D721Med (cell line): ENCODE measurements around the gene NAV2.

Source experiments
- DNase-seq: peaks from one replicate; pipeline ENCODE4 v3.0.0; 2011; ENCODE audit warnings: low spot score; ENCODE audit not compliant: insufficient read length
- FAIRE-seq: peaks from 2 replicates; lab custom pipeline; 2011; peaks lifted over from hg19 to GRCh38; lab: Jason Lieb, UNC
- TF ChIP-seq, protein P1 (sequence below): IDR thresholded peaks from 2 replicates; pipeline ENCODE4 v1.5.1; 2012; ENCODE audit warnings: mild to moderate bottlenecking, control low read depth; ENCODE audit not compliant: insufficient read depth; ENCODE audit errors: missing control alignments

The NAV2 gene

GRCh38 chr11:19777039-19777376 is 64.4 kb downstream of the NAV2 start:
- no peak for FAIRE-seq
- no peak for DNase-seq
- TF ChIP-seq, protein P1, sequence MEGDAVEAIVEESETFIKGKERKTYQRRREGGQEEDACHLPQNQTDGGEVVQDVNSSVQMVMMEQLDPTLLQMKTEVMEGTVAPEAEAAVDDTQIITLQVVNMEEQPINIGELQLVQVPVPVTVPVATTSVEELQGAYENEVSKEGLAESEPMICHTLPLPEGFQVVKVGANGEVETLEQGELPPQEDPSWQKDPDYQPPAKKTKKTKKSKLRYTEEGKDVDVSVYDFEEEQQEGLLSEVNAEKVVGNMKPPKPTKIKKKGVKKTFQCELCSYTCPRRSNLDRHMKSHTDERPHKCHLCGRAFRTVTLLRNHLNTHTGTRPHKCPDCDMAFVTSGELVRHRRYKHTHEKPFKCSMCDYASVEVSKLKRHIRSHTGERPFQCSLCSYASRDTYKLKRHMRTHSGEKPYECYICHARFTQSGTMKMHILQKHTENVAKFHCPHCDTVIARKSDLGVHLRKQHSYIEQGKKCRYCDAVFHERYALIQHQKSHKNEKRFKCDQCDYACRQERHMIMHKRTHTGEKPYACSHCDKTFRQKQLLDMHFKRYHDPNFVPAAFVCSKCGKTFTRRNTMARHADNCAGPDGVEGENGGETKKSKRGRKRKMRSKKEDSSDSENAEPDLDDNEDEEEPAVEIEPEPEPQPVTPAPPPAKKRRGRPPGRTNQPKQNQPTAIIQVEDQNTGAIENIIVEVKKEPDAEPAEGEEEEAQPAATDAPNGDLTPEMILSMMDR = no peak

DNA sequence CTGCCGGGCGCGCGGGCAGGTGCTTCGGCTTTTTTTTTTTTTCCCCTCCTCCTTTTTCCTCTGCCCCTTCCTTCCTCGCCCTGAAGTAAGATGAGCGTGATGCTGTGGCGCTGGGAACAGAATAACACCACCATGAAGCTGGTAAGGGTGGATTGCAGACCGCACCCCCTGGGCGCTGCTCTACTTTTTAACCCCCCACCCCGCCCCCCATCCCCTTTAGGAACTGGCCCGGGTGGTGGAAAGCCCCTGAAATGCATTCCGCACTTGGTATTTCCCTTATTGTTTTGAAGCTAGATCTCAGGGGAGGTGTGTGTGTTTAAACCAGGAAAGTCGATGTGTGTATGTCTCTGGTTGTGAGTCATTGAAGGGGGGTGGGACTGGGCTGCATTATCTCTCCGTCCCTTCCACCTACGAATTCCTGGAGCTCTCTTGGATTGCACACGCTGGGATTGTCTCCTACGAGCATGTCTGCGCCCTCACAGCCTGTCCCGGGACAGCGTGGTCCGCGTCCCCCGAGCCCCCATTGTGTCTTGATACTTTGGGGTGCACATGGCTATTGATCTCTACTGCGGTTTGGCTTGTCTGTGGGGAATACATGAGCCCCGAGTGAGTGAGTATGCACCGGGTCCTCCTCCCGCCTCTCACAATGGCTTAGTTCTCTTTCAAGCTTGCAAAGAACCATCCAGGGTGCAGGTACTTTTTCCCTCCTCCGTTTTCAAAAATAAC is 64.9 kb downstream of the NAV2 start:
- no peak for FAIRE-seq

DNA sequence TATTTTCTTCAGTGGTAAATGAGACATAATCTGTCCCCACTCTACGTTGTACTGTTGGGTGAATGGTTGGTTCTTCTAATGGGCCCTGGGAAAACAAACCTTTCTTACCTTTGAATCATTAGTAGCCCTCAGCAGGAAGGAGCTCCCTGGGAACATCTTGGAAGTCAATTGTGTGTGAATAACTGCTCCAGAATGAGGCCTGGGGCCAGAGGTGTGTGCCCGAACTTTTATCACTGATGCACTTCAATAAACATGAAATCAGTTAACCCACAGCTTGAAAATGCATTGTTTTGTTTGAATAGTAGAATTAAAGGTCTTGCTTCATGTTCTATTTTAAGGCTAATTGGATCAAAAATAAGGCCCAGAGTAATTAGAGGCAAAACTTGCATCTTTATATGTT is 67.1 kb downstream of the NAV2 start:
- TF ChIP-seq, protein P1 = no peak
- DNase-seq (no peak), FAIRE-seq (no peak)

More for the DNA sequence above, 64.9 kb downstream of the NAV2 start:
- no peak for DNase-seq
- TF ChIP-seq, protein P1 = no peak

- TF ChIP-seq, protein P1 = no peak
- no peak for DNase-seq
- FAIRE-seq = no peak
Observed at GRCh38 chr11:19781351-19781750, 68.7 kb downstream of the NAV2 start.

- TF ChIP-seq, protein P1 = no peak
Observed at GRCh38 chr11:19785265-19785664, 72.6 kb downstream of the NAV2 start.

DNA sequence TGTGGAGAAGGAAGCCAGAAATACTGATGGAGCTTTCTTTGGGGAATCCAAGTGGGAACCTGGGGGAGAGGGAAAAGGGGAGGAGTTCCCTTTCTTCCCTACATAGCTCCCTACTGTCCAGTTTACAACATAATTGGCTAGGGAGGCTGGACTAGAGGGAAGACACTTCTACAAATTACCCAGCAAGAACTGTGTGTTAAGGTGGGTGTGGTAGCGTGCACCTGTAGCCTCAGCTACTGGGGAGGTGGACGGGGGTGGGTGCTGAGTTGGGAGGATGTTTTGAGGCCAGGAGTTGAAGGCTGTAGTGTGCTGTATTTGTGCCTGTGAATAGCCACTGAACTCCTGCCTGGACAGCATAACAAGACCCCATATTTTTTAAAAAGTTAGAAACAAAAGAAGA is 74.0 kb downstream of the NAV2 start:
- FAIRE-seq (no peak), DNase-seq (no peak)
- TF ChIP-seq, protein P1 = no peak

More at GRCh38 chr11:19785265-19785664, 72.6 kb downstream of the NAV2 start:
- DNase-seq (no peak), FAIRE-seq (no peak)

DNA sequence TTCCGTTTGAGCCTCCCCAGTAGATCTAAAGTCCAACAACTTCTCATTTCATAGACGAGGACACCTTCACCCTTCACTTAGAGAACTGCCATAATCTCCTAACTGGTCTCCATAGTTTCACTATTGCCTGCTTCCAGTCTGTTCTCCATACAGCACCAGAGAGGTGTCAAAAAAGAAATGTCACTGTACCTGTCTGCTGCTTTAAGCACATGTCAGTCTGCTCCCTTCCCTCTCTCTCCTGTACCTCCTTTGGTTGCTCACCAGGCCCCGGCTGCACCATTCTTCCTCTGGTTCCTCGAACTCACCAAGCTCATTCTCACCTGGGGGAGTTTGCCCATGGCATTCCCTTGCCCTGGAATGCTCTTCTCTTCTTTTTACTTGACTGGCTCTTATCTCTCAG is 75.8 kb downstream of the NAV2 start:
- FAIRE-seq (no peak), DNase-seq (no peak)
- TF ChIP-seq, protein P1 = no peak
